GM19025 (cell line): ENCODE measurements around the gene GAS7.

Experiments used
- ATAC-seq: cut with Tn5 transposase; IDR thresholded peaks from one replicate; pipeline ENCODE4 v1.9.1; 2021; ENCODE audit warnings: mild to moderate bottlenecking, low read depth, moderate library complexity; ENCODE audit not compliant: unreplicated experiment

GAS7 gene

GRCh38 chr17:10082795-10083194 is 115.6 kb downstream of the GAS7 start:
- ATAC-seq: no peak

- no peak for ATAC-seq
These were observed 116.7 kb downstream of the GAS7 start for GRCh38 chr17:10081571-10082169.

GRCh38 chr17:10077561-10078299 is 120.7 kb downstream of the GAS7 start:
- no peak for ATAC-seq

- ATAC-seq: no peak
These were observed 122.5 kb downstream of the GAS7 start for GRCh38 chr17:10075919-10076318.

GRCh38 chr17:10073941-10074340 is 124.5 kb downstream of the GAS7 start:
- no peak for ATAC-seq

GRCh38 chr17:10072556-10073425 is 125.6 kb downstream of the GAS7 start:
- ATAC-seq: no peak

- ATAC-seq: no peak
These were observed 126.3 kb downstream of the GAS7 start for GRCh38 chr17:10072086-10072485.

GRCh38 chr17:10071141-10071540 is 127.3 kb downstream of the GAS7 start:
- no peak for ATAC-seq

GRCh38 chr17:10070690-10071089 is 127.7 kb downstream of the GAS7 start:
- no peak for ATAC-seq

- no peak for ATAC-seq
These were observed 129.1 kb downstream of the GAS7 start for GRCh38 chr17:10069301-10069700.

- ATAC-seq: no peak
These were observed 130.8 kb downstream of the GAS7 start for GRCh38 chr17:10067446-10068143.

- no peak for ATAC-seq
These were observed 133.9 kb downstream of the GAS7 start for GRCh38 chr17:10064536-10064935.

- ATAC-seq: no peak
These were observed 134.6 kb downstream of the GAS7 start for GRCh38 chr17:10063730-10064241.

GRCh38 chr17:10062691-10063385 is 135.6 kb downstream of the GAS7 start:
- no peak for ATAC-seq

GRCh38 chr17:10061111-10061845 is 137.1 kb downstream of the GAS7 start:
- ATAC-seq: no peak

GRCh38 chr17:10060526-10060925 is 137.9 kb downstream of the GAS7 start:
- ATAC-seq: no peak

GRCh38 chr17:10059684-10060211 is 138.7 kb downstream of the GAS7 start:
- ATAC-seq: peak; percentile 81

- ATAC-seq: no peak
These were observed 139.3 kb downstream of the GAS7 start for GRCh38 chr17:10058921-10059683.
